ENCODE measurements around the gene IL20RA.
"Not testable (repeated sequence)": the region's sequence is repeated elsewhere in the genome, so short reads cannot be mapped to it uniquely, and the experiment has no call there.

The IL20RA gene

GRCh38 chr6:136980070-136980469 is 64.7 kb downstream of the IL20RA start:
- H3K4me3 ChIP-seq (replicated peaks; ENCODE audit: low read depth, low read length) = no peak overlapping the region
- TF ChIP-seq CTCF (IDR thresholded peaks at IDR 0.05; ENCODE audit: low read length, missing control alignments) = no peak
- no peak for DNase-seq (ENCODE audit: low read depth)

- DNase-seq (ENCODE audit: low read depth) = no peak
- no peak overlapping the region for H3K4me3 ChIP-seq (replicated peaks; ENCODE audit: low read depth, low read length)
- no peak for TF ChIP-seq CTCF (IDR thresholded peaks at IDR 0.05; ENCODE audit: low read length, missing control alignments)
Measured at GRCh38 chr6:136979206-136979605, 65.6 kb downstream of the IL20RA start.

- no peak overlapping the region for H3K4me3 ChIP-seq (replicated peaks; ENCODE audit: low read depth, low read length)
- DNase-seq (ENCODE audit: low read depth) = no peak
- TF ChIP-seq CTCF (IDR thresholded peaks at IDR 0.05; ENCODE audit: low read length, missing control alignments) = no peak
Measured at GRCh38 chr6:136977075-136977474, 67.7 kb downstream of the IL20RA start.

- TF ChIP-seq CTCF (IDR thresholded peaks at IDR 0.05; ENCODE audit: low read length, missing control alignments) = no peak
- H3K4me3 ChIP-seq (replicated peaks; ENCODE audit: low read depth, low read length) = no peak overlapping the region
- no peak for DNase-seq (ENCODE audit: low read depth)
Measured at GRCh38 chr6:136975089-136975715, 69.6 kb downstream of the IL20RA start.

GRCh38 chr6:136973781-136974180 is 71.0 kb downstream of the IL20RA start:
- DNase-seq (ENCODE audit: low read depth) = not testable (repeated sequence)

GRCh38 chr6:136971609-136972008 is 73.2 kb downstream of the IL20RA start:
- DNase-seq (ENCODE audit: low read depth) = no peak
- TF ChIP-seq CTCF (IDR thresholded peaks at IDR 0.05; ENCODE audit: low read length, missing control alignments) = no peak
- H3K4me3 ChIP-seq (replicated peaks; ENCODE audit: low read depth, low read length) = no peak overlapping the region

More at GRCh38 chr6:136973781-136974180, 71.0 kb downstream of the IL20RA start:
- H3K4me3 ChIP-seq (replicated peaks; ENCODE audit: low read depth, low read length) = not testable (repeated sequence)

- TF ChIP-seq CTCF (IDR thresholded peaks at IDR 0.05; ENCODE audit: low read length, missing control alignments) = no peak
- no peak for DNase-seq (ENCODE audit: low read depth)
Measured at GRCh38 chr6:136969930-136970329, 74.8 kb downstream of the IL20RA start.

More at GRCh38 chr6:136969930-136970329, 74.8 kb downstream of the IL20RA start:
- no peak overlapping the region for H3K4me3 ChIP-seq (replicated peaks; ENCODE audit: low read depth, low read length)
